Stomach (tissue), 4 donors: Measurements from ENCODE around the gene TRIM24.
"Not testable (repeated sequence)": the region's sequence is repeated elsewhere in the genome, so short reads cannot be mapped to it uniquely, and the experiment has no call there.

ENCODE experiments used
- CTCF ChIP-seq, 7 experiments: fragments of 450-650 bp in 4 of 7; fragments of 200-600 bp in 3 of 7; sonication (generic) in 3 of 7; IDR thresholded peaks; one replicate each; pipeline ENCODE4 v1.5.1; 2016 to 2019; ENCODE audit warnings: antibody characterized with exemption in 7 of 7, control low read depth in 2 of 7, mild to moderate bottlenecking in 1 of 7
- POLR2A ChIP-seq, 4 donors: fragments of 450-650 bp; IDR thresholded peaks; one replicate each; pipeline ENCODE4 v1.6.1; 2016; ENCODE audit warnings: antibody characterized with exemption in 4 of 4, control low read depth in 2 of 4, mild to moderate bottlenecking in 1 of 4, moderate library complexity in 1 of 4

GRCh38 chr7:138536833-138537232 is 76.8 kb downstream of the TRIM24 start:
- not testable (repeated sequence) for TF ChIP-seq CTCF, POLR2A (IDR thresholded peaks at IDR 0.05)
